DOHH2 (cell line): ENCODE measurements around the gene FBN3.

ENCODE experiments used
- CTCF ChIP-seq: fragments of 200-600 bp; sonication (generic); IDR thresholded peaks from one replicate; pipeline ENCODE4 v1.5.1; 2014; ENCODE audit warnings: antibody characterized with exemption, mild to moderate bottlenecking, low read depth, low read length; ENCODE audit not compliant: poor library complexity, severe bottlenecking
- EZH2phosphoT487 ChIP-seq: fragments of 200-600 bp; sonication (generic); IDR thresholded peaks from 2 replicates; pipeline ENCODE4 v1.6.1; 2017; ENCODE audit warnings: borderline replicate concordance, mild to moderate bottlenecking, antibody characterized with exemption, low read length, moderate library complexity, mixed read lengths

GRCh38 chr19:8044018-8044417 lies 105.4 kb downstream of the FBN3 start:
- TF ChIP-seq CTCF, result no peak
- TF ChIP-seq EZH2phosphoT487, result no peak
